ENCODE measurements around the gene CBFB. TPM values are rescaled to one million over a fixed set of nuclear protein-coding genes. Genes with fewer than 3 reads are reported as not detected.

CBFB gene
- total RNA-seq, 2 donors from 2014 or later = 41.5 TPM

GRCh38 chr16:67137605-67138004 is 108.7 kb downstream of the CBFB start:
- TF ChIP-seq CTCF (IDR thresholded peaks at IDR 0.05) = no peak
- intact Hi-C loops (cut with DNase I) = no loop called here
- peaks cover 7% of the 10 kb centered on the region for H3K36me3 ChIP-seq
- no peaks in the 10 kb centered on the region for H3K9me3 ChIP-seq
- H3K9ac ChIP-seq (ENCODE audit: low read depth in 2 of 2, low read length in 2 of 2) = no peak overlapping the region
- no peak overlapping the region for H3K27ac ChIP-seq
- H3K4me3 ChIP-seq = no peak overlapping the region
- no peaks in the 10 kb centered on the region for H3K4me1 ChIP-seq
- H3K27me3 ChIP-seq = no peaks in the 10 kb centered on the region
- no peak for DNase-seq

- no peaks in the 10 kb centered on the region for H3K4me1 ChIP-seq
- TF ChIP-seq CTCF (IDR thresholded peaks at IDR 0.05) = no peak
- H3K9ac ChIP-seq (ENCODE audit: low read depth in 2 of 2, low read length in 2 of 2) = no peak overlapping the region
- peaks cover 3% of the 10 kb centered on the region for H3K36me3 ChIP-seq
- H3K27ac ChIP-seq = no peak overlapping the region
- H3K4me3 ChIP-seq = no peak overlapping the region
- intact Hi-C loops (cut with DNase I) = no loop called here
- no peaks in the 10 kb centered on the region for H3K9me3 ChIP-seq
- H3K27me3 ChIP-seq = no peaks in the 10 kb centered on the region
- DNase-seq = no peak
Measured at GRCh38 chr16:67141391-67141790, 112.4 kb downstream of the CBFB start.

DNA sequence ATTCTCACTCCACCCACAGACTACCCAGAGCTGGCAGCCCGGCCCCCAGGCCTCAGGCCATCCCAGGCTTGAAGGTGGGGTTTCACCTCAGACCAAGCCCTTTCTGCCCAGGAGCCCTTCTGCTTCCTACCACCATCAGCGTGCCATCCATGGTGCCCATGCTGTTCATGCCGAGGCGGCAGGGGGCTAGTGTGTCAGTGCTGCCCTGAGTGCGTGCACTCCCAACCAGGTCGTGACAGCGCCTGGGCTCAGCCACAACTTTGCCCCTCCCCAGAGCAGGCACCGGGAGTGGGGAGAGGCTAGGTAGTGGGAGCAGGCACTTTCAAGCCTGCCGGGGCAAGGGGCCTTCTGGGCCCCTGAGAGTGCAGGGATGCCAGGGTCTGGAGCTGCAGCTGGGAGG is 113.4 kb downstream of the CBFB start:
- no peak for DNase-seq
- no peaks in the 10 kb centered on the region for H3K4me1 ChIP-seq
- peaks cover 3% of the 10 kb centered on the region for H3K36me3 ChIP-seq
- H3K9me3 ChIP-seq = no peaks in the 10 kb centered on the region
- TF ChIP-seq CTCF (IDR thresholded peaks at IDR 0.05) = no peak
- no peak overlapping the region for H3K9ac ChIP-seq (ENCODE audit: low read depth in 2 of 2, low read length in 2 of 2)
- no peak overlapping the region for H3K4me3 ChIP-seq
- no peaks in the 10 kb centered on the region for H3K27me3 ChIP-seq
- H3K27ac ChIP-seq = no peak overlapping the region
- intact Hi-C loops (cut with DNase I) = no loop called here

DNA sequence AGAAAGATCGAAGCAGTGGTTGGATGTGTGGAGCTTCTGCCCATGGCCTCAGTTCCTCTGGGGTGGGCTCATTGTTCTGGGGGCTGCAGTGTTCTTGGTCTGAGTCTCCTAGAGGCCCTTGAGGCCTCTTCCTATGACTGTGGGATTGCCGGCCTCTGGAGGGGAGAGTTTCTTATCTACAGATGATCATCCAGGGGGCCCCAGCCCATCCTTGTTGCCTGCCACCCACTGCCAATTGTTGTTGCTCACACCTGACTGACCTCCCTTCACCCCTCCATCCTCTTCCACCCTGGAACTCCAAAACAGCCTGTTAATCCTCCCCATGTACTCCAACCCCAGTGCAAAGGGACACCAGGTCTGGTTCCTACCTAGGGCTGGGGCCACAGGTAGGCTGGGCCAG is 116.0 kb downstream of the CBFB start:
- peaks cover 3% of the 10 kb centered on the region for H3K36me3 ChIP-seq
- H3K27me3 ChIP-seq = no peaks in the 10 kb centered on the region
- H3K9ac ChIP-seq (ENCODE audit: low read depth in 2 of 2, low read length in 2 of 2) = no peak overlapping the region
- no peaks in the 10 kb centered on the region for H3K9me3 ChIP-seq
- H3K4me1 ChIP-seq = no peaks in the 10 kb centered on the region
- no peak overlapping the region for H3K4me3 ChIP-seq
- intact Hi-C loops (cut with DNase I) = no loop called here
- H3K27ac ChIP-seq = no peak overlapping the region
- DNase-seq = no peak
- no peak for TF ChIP-seq CTCF (IDR thresholded peaks at IDR 0.05)

DNA sequence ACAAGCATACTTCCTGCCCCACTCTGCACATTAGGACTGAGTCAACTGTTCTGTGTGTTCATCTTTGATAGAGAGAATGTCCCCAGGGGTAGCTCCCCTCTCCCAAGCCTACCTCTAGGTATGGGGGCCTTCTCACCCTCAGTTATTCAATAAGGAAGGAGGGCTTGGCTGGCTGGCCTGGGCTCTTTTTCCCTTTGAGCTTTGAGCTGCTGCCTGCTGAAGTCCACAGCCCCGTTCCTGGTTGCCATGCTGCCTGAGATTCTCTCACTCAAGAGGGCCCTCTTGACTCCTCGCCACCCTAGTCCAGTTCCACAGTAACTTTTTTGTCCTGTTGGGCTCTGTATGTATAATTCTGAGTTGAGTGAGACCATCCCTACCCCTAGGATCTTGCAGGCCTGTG is 116.8 kb downstream of the CBFB start:
- no peaks in the 10 kb centered on the region for H3K4me1 ChIP-seq
- intact Hi-C loops (cut with DNase I) = no loop called here
- H3K27ac ChIP-seq = no peak overlapping the region
- H3K9me3 ChIP-seq = no peaks in the 10 kb centered on the region
- TF ChIP-seq CTCF (IDR thresholded peaks at IDR 0.05) = no peak
- H3K4me3 ChIP-seq = no peak overlapping the region
- DNase-seq = no peak
- H3K27me3 ChIP-seq = no peaks in the 10 kb centered on the region
- peaks cover 3% of the 10 kb centered on the region for H3K36me3 ChIP-seq
- no peak overlapping the region for H3K9ac ChIP-seq (ENCODE audit: low read depth in 2 of 2, low read length in 2 of 2)

Measured in colonic mucosa (tissue), 4 donors.